KBM-7 (cell line): ENCODE results near the gene MBOAT2.

ENCODE experiments used
- DNase-seq: peaks from one replicate; pipeline ENCODE4 v3.0.0-alpha.2; 2015
- in situ Hi-C: fragments of 300-500 bp; cut with MboI; formaldehyde crosslinking; loops from 2 replicates; pipeline ENCODE4 v1.14.3; 2020; ENCODE audit warnings: low sequenced_read_pairs, low pct_unique_long_range_greater_than_20kb, mixed read lengths

The MBOAT2 gene

GRCh38 chr2:9020267-9020666, 16.8 kb upstream of the MBOAT2 start:
- DNase-seq = no peak
- in situ Hi-C loops = no loop called here

- in situ Hi-C loops = no loop called here
- DNase-seq = no peak
These were observed 15.1 kb upstream of the MBOAT2 start for GRCh38 chr2:9018534-9018933.

- DNase-seq = no peak
- in situ Hi-C loops = no loop called here
These were observed 14.6 kb upstream of the MBOAT2 start for GRCh38 chr2:9018109-9018508.

GRCh38 chr2:9017411-9017810, 13.9 kb upstream of the MBOAT2 start:
- DNase-seq = no peak
- in situ Hi-C loops = no loop called here

GRCh38 chr2:9015998-9016397, 12.5 kb upstream of the MBOAT2 start:
- no peak for DNase-seq
- in situ Hi-C loops = no loop called here

GRCh38 chr2:9013403-9013802, 9.9 kb upstream of the MBOAT2 start:
- in situ Hi-C loops = no loop called here
- no peak for DNase-seq

- in situ Hi-C loops = no loop called here
- DNase-seq = no peak
These were observed 7.4 kb upstream of the MBOAT2 start for GRCh38 chr2:9010866-9011265.

GRCh38 chr2:9008951-9009664, 5.6 kb upstream of the MBOAT2 start:
- DNase-seq = no peak
- in situ Hi-C loops = no loop called here

GRCh38 chr2:9006368-9006767, 2.9 kb upstream of the MBOAT2 start:
- DNase-seq = no peak
- in situ Hi-C loops = no loop called here

- in situ Hi-C loops = no loop called here
- DNase-seq = no peak
These were observed 1.1 kb upstream of the MBOAT2 start for GRCh38 chr2:9004338-9005204.

- no peak for DNase-seq
- in situ Hi-C loops = no loop called here
These were observed 193 bp downstream of the MBOAT2 start for GRCh38 chr2:9003366-9003615.

- in situ Hi-C loops = no loop called here
- DNase-seq = peak; percentile 48
These were observed 683 bp downstream of the MBOAT2 start for GRCh38 chr2:9002637-9003365.

DNA sequence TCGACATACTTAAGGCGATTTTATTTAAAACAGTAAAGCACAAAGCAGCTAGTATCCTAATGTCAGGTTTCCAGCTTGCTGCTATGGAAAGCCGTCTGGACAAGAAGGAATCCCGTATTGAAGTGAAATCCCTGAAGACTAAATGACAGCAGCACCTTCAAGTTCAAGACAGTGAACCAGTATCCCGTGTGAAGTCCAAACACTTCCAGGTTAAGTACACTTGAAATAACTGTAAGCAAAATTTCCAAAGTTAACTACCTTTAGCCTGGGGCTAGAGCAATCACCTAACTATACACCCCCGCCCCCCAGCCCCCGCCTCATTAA, 1.2 kb downstream of the MBOAT2 start:
- no peak for DNase-seq
- in situ Hi-C loops = no loop called here

DNA sequence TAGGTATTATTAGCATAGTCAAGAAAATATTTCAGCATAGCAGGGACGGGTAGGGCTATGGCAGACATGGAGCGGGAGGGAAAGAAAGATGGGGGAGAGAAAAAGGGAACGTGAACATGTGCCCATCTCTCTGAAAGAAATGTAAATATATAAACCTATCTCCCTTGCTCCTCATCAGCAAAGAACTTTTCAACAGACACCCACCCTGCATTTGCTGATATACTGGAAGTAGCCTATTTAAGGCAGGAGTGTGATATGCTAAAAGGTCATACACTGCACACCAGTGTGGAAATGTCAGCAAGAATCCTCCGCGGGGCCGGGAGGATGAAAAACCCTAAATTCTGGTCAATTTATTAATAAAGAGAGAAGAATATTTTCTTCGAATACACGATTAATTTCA, 1.7 kb downstream of the MBOAT2 start:
- DNase-seq = no peak
- in situ Hi-C loops = no loop called here

- in situ Hi-C loops = no loop called here
- DNase-seq = no peak
These were observed 2.3 kb downstream of the MBOAT2 start for GRCh38 chr2:9001229-9001628.

GRCh38 chr2:9000442-9000841, 3.0 kb downstream of the MBOAT2 start:
- in situ Hi-C loops = no loop called here
- DNase-seq = no peak

DNA sequence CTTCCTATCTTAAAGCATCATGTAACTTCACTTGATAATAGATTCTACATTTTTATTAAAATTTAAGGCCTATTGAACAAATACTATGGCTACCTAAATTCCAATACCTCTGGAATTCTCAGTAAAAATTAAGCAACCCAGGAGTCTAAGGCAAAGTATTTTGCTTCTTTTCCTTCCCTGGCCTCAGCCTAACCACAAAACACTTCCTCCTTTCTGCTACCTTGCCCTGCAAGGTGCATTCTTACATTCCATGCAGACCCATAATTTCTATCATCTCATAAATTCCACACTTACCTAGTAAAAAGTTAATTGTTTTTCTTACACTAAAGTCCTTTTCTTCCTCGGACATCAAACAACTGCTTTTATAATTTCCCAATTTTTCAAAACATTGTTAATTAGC, 3.7 kb downstream of the MBOAT2 start:
- in situ Hi-C loops = no loop called here
- DNase-seq = no peak

- in situ Hi-C loops = no loop called here
- DNase-seq = no peak
These were observed 4.4 kb downstream of the MBOAT2 start for GRCh38 chr2:8999102-8999446.

- no peak for DNase-seq
- in situ Hi-C loops = no loop called here
These were observed 4.9 kb downstream of the MBOAT2 start for GRCh38 chr2:8998418-8999101.

DNA sequence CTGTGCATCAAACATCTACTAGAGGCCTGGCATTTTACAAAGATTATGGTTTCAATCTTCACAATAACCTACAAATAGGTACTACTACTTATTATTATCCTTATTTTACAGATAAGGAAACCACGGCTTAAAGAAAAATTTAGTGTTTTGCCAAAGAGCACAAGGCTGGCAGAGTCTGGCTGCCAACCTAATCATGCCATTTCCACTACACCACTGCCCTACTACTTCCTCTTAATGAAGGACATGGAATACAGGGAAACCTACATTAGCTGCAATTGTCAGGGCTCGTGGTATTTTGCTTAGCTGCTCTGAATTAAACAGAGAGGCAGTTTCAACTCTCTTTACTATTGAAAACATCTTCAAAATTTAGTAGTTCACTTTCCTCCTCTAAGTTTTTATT, 5.9 kb downstream of the MBOAT2 start:
- DNase-seq = peak; percentile 38
- in situ Hi-C loops = no loop called here
